Hematopoietic multipotent progenitor cell treated with erythropoietin and hydrocortisone succinate and interleukin-3 and kit ligand, for 4 days (in vitro differentiated cells): ENCODE results near the gene TGDS.
"Not testable (repeated sequence)": the region's sequence is repeated elsewhere in the genome, so short reads cannot be mapped to it uniquely, and the experiment has no call there.

Experiments used
- DNase-seq: peaks from one replicate; pipeline ENCODE4 v3.0.0-alpha.2; 2015

Gene TGDS

GRCh38 chr13:94549232-94550061 lies 46.5 kb downstream of the TGDS start:
- peak; percentile 97 for DNase-seq

GRCh38 chr13:94548821-94549231 lies 47.1 kb downstream of the TGDS start:
- peak; percentile 63 for DNase-seq

- peak; percentile 36 for DNase-seq
Measured at GRCh38 chr13:94548382-94548781, 47.6 kb downstream of the TGDS start.

GRCh38 chr13:94546061-94546839 lies 49.7 kb downstream of the TGDS start:
- no peak for DNase-seq

GRCh38 chr13:94544922-94545321 lies 51.0 kb downstream of the TGDS start:
- DNase-seq = no peak

- peak; percentile 35 for DNase-seq
Measured at GRCh38 chr13:94542917-94543316, 53.0 kb downstream of the TGDS start.

GRCh38 chr13:94537740-94538630 lies 58.0 kb downstream of the TGDS start:
- no peak for DNase-seq

- no peak for DNase-seq
Measured at GRCh38 chr13:94535775-94536174, 60.2 kb downstream of the TGDS start.

GRCh38 chr13:94535231-94535630 lies 60.7 kb downstream of the TGDS start:
- DNase-seq = no peak

- no peak for DNase-seq
Measured at GRCh38 chr13:94534166-94534565, 61.8 kb downstream of the TGDS start.

GRCh38 chr13:94532278-94532677 lies 63.7 kb downstream of the TGDS start:
- not testable (repeated sequence) for DNase-seq

GRCh38 chr13:94526956-94527355 lies 69.0 kb downstream of the TGDS start:
- DNase-seq = not testable (repeated sequence)

- no peak for DNase-seq
Measured at GRCh38 chr13:94525781-94526180, 70.2 kb downstream of the TGDS start.

- no peak for DNase-seq
Measured at GRCh38 chr13:94524407-94524806, 71.5 kb downstream of the TGDS start.
